IMR-90 (cell line): Measurements from ENCODE around the gene OR6B1. TPM values are rescaled to one million over a fixed set of nuclear protein-coding genes. Genes with fewer than 3 reads are reported as not detected.

Experiments
- ATAC-seq: fragments of 200-7000 bp; cut with Tn5 transposase; 2 replicates; pipeline ENCODE4 v1.9.1; 2020; ENCODE audit warnings: low read depth, mild to moderate bottlenecking, moderate library complexity
- BruUV-seq: library from RNA; stranded (reverse); fragments of 400-500 nt; replicated peaks from 2 replicates; lab custom pipeline; 2021; lab: Mats Ljungman, UMichigan
- CTCF ChIA-PET: fragments of 300-600 bp; formaldehyde crosslinking; extraction: SDS; loops from one replicate; lab custom pipeline; 2021; ENCODE audit warnings: antibody characterized with exemption; lab: Yijun Ruan, JAX
- POLR2A ChIA-PET: fragments of 300-600 bp; sonication (Branson Sonifier 250); formaldehyde crosslinking; loops from one replicate; lab custom pipeline; 2022; ENCODE audit warnings: antibody characterized with exemption; ENCODE audit not compliant: unreplicated experiment; lab: Charles Lee
- DNase-seq: peaks from one replicate; pipeline ENCODE4 v3.0.0; 2013
- H2AFZ ChIP-seq: replicated peaks from 2 replicates; pipeline ENCODE3; 2013; ENCODE audit warnings: low read length, mild to moderate bottlenecking; ENCODE audit not compliant: poor library complexity
- H2AK5ac ChIP-seq: 2 replicates; pipeline ENCODE4 v1.6.1; 2013; ENCODE audit warnings: low read depth, low read length, inconsistent platforms
- H2AK9ac ChIP-seq: replicated peaks from 2 replicates; pipeline ENCODE3; 2013; ENCODE audit warnings: mild to moderate bottlenecking, low read depth, low read length, moderate library complexity; ENCODE audit not compliant: poor library complexity
- H2BK120ac ChIP-seq: 2 replicates; pipeline ENCODE4 v1.6.1; 2013; ENCODE audit warnings: low read depth, low read length, inconsistent platforms
- H2BK15ac ChIP-seq: 3 replicates; pipeline ENCODE4 v1.6.1; 2013; ENCODE audit warnings: low read depth, low read length, inconsistent platforms
- H2BK20ac ChIP-seq: 2 replicates; pipeline ENCODE4 v1.6.1; 2013; ENCODE audit warnings: low read depth, mild to moderate bottlenecking, inconsistent platforms, low read length, moderate library complexity
- H2BK5ac ChIP-seq: 2 replicates; pipeline ENCODE4 v1.6.1; 2013; ENCODE audit warnings: mild to moderate bottlenecking, low read depth, low read length, inconsistent platforms; ENCODE audit not compliant: poor library complexity, severe bottlenecking
- H3K14ac ChIP-seq: replicated peaks from 2 replicates; pipeline ENCODE4 v1.6.1; 2013; ENCODE audit warnings: low read depth, low read length, inconsistent platforms
- H3K18ac ChIP-seq: 2 replicates; pipeline ENCODE4 v1.6.1; 2013; ENCODE audit warnings: low read depth, low read length, control low read depth
- H3K23ac ChIP-seq: 2 replicates; pipeline ENCODE4 v1.6.1; 2013; ENCODE audit warnings: low read depth, low read length, inconsistent platforms
- H3K27ac ChIP-seq: 2 replicates; pipeline ENCODE4 v1.5.1; 2013; ENCODE audit warnings: mild to moderate bottlenecking, control low read depth, low read length; ENCODE audit not compliant: insufficient read depth
- H3K27me3 ChIP-seq: 2 replicates; pipeline ENCODE4 v1.6.1; 2013; ENCODE audit warnings: low read length; ENCODE audit not compliant: control insufficient read depth, insufficient read depth
- H3K36me3 ChIP-seq: 2 replicates; pipeline ENCODE4 v1.6.1; 2013; ENCODE audit warnings: low read length, mixed read lengths; ENCODE audit not compliant: control insufficient read depth, insufficient read depth
- H3K4ac ChIP-seq: 2 replicates; pipeline ENCODE4 v1.6.1; 2013; ENCODE audit warnings: low read depth, low read length, inconsistent platforms
- H3K4me1 ChIP-seq: 2 replicates; pipeline ENCODE4 v1.6.1; 2013; ENCODE audit warnings: low read length, mixed read lengths; ENCODE audit not compliant: control insufficient read depth, insufficient read depth
- H3K4me2 ChIP-seq: 2 replicates; pipeline ENCODE4 v1.6.1; 2013; ENCODE audit warnings: low read depth, mild to moderate bottlenecking, control low read depth, low read length, moderate library complexity
- H3K4me3 ChIP-seq: 2 replicates; pipeline ENCODE4 v1.5.1; 2013; ENCODE audit warnings: low read depth, mild to moderate bottlenecking, control low read depth, low read length, moderate library complexity; ENCODE audit not compliant: insufficient read depth
- H3K56ac ChIP-seq: 2 replicates; pipeline ENCODE4 v1.6.1; 2013; ENCODE audit warnings: low read length, inconsistent platforms; ENCODE audit not compliant: insufficient read depth; ENCODE audit errors: extremely low read depth
- H3K79me1 ChIP-seq, 2 experiments: 2 replicates each; pipeline ENCODE4 v1.6.1; 2013; ENCODE audit warnings: low read length in 2 of 2, inconsistent platforms in 1 of 2, low read depth in 1 of 2
- H3K9ac ChIP-seq: 2 replicates; pipeline ENCODE4 v1.6.1; 2013; ENCODE audit warnings: low read depth, low read length, control low read depth
- H3K9me1 ChIP-seq: 2 replicates; pipeline ENCODE4 v1.6.1; 2013; ENCODE audit warnings: low read length, inconsistent platforms; ENCODE audit not compliant: insufficient read depth
- H3K9me3 ChIP-seq: 2 replicates; pipeline ENCODE4 v1.6.1; 2013; ENCODE audit warnings: low read length; ENCODE audit not compliant: control insufficient read depth, insufficient read depth
- H4K20me1 ChIP-seq: 2 replicates; pipeline ENCODE4 v1.6.1; 2013; ENCODE audit warnings: low read length, inconsistent platforms; ENCODE audit not compliant: insufficient read depth
- H4K5ac ChIP-seq: 2 replicates; pipeline ENCODE4 v1.6.1; 2013; ENCODE audit warnings: mild to moderate bottlenecking, low read depth, low read length, control low read depth
- H4K8ac ChIP-seq, 2 experiments: 2 replicates each; pipeline ENCODE4 v1.6.1; 2013; ENCODE audit warnings: low read depth in 2 of 2, low read length in 2 of 2, control low read depth in 1 of 2, inconsistent platforms in 1 of 2
- H4K91ac ChIP-seq: 2 replicates; pipeline ENCODE4 v1.6.1; 2013; ENCODE audit warnings: low read depth, low read length, inconsistent platforms; ENCODE audit not compliant: insufficient read depth
- BHLHE40 ChIP-seq: fragments of 150-350 bp; IDR thresholded peaks from 2 replicates; pipeline ENCODE4 v1.6.1; 2016; ENCODE audit warnings: mild to moderate bottlenecking, low read depth, low read length
- CEBPB ChIP-seq: IDR thresholded peaks from 2 replicates; pipeline ENCODE4 v1.6.1; 2012; ENCODE audit warnings: low read depth, low read length, improper control_type of control experiment
- CHD1 ChIP-seq: IDR thresholded peaks from 2 replicates; pipeline ENCODE4 v1.6.1; 2012; ENCODE audit warnings: low read depth, low read length, improper control_type of control experiment
- MAFK ChIP-seq: IDR thresholded peaks from 2 replicates; pipeline ENCODE4 v1.6.1; 2012; ENCODE audit warnings: low read depth, low read length, improper control_type of control experiment
- MAZ ChIP-seq: IDR thresholded peaks from 2 replicates; pipeline ENCODE4 v1.6.1; 2012; ENCODE audit warnings: low read depth, mild to moderate bottlenecking, low read length, improper control_type of control experiment, moderate library complexity, borderline replicate concordance
- NFE2L2 ChIP-seq: fragments of 150-350 bp; IDR thresholded peaks from 2 replicates; pipeline ENCODE4 v1.6.1; 2016; ENCODE audit warnings: low read depth, mild to moderate bottlenecking, low read length
- POLR2A ChIP-seq: IDR thresholded peaks from 2 replicates; pipeline ENCODE4 v1.6.1; 2012; ENCODE audit warnings: mild to moderate bottlenecking, low read depth, low read length
- RAD21 ChIP-seq: IDR thresholded peaks from 2 replicates; pipeline ENCODE4 v1.6.1; 2012; ENCODE audit warnings: low read length, improper control_type of control experiment
- RCOR1 ChIP-seq: IDR thresholded peaks from 2 replicates; pipeline ENCODE4 v1.6.1; 2012; ENCODE audit warnings: mild to moderate bottlenecking, low read length, improper control_type of control experiment; ENCODE audit not compliant: insufficient replicate concordance
- RFX5 ChIP-seq: IDR thresholded peaks from 2 replicates; pipeline ENCODE4 v1.8.0; 2012; ENCODE audit warnings: low read depth, mild to moderate bottlenecking, low read length, moderate library complexity
- SMC3 ChIP-seq: fragments of 150-350 bp; IDR thresholded peaks from 2 replicates; pipeline ENCODE4 v1.6.1; 2016; ENCODE audit warnings: low read depth, mild to moderate bottlenecking, antibody characterized with exemption, low read length, moderate library complexity
- USF2 ChIP-seq: fragments of 150-350 bp; IDR thresholded peaks from 2 replicates; pipeline ENCODE4 v1.6.1; 2017; ENCODE audit warnings: mild to moderate bottlenecking, antibody characterized with exemption, low read length, low read depth
- WGBS, 2 experiments: methylation state at CpG; one replicate each; pipeline versions ENCODE4 v1.1.5 to v1.1.7; 2013; ENCODE audit warnings: missing lambda C conversion rate in 2 of 2; ENCODE audit not compliant: insufficient read length in 1 of 2; ENCODE audit errors: extremely low coverage in 2 of 2; 5-methylcytosine and 5-hydroxymethylcytosine counted together
- dilution Hi-C: fragments of 300-500 bp; cut with HindIII; formaldehyde crosslinking; loops from one replicate; pipeline ENCODE4 v1.14.3; 2018; ENCODE audit warnings: low sequenced_read_pairs; ENCODE audit not compliant: unreplicated experiment
- in situ Hi-C: fragments of 300-500 bp; cut with MboI; formaldehyde crosslinking; loops from 3 replicates; pipeline ENCODE4 v1.14.3; 2019; ENCODE audit warnings: low sequenced_read_pairs, inconsistent platforms, mixed read lengths
- intact Hi-C: fragments of 100-400 bp; cut with micrococcal nuclease; formaldehyde crosslinking; loops from 2 replicates; pipeline ENCODE4 v1.10.0; 2022
- polyA plus RNA-seq, 3 experiments: library from polyadenylated mRNA; depleted of rRNA; stranded (reverse); fragments of >200 nt; gene quantifications; 2 replicates each; pipeline ENCODE4 v1.2.3, GENCODE V29; 2012; ENCODE audit warnings: low replicate concordance in 1 of 3
- total RNA-seq: library from RNA; depleted of rRNA; stranded (reverse); fragments of >200 nt; gene quantifications from 2 replicates; pipeline ENCODE4 v1.2.3, GENCODE V29; 2012
- TF ChIP-seq, protein P1 (sequence below): conservative IDR thresholded peaks from 2 replicates; pipeline ENCODE4 v1.5.1; 2012; ENCODE audit warnings: mild to moderate bottlenecking, low read depth, low read length, improper control_type of control experiment

Gene OR6B1
- total and polyA plus RNA-seq, 2 of the 4 experiments (the other 2 are of a cell fraction) = not detected

DNA sequence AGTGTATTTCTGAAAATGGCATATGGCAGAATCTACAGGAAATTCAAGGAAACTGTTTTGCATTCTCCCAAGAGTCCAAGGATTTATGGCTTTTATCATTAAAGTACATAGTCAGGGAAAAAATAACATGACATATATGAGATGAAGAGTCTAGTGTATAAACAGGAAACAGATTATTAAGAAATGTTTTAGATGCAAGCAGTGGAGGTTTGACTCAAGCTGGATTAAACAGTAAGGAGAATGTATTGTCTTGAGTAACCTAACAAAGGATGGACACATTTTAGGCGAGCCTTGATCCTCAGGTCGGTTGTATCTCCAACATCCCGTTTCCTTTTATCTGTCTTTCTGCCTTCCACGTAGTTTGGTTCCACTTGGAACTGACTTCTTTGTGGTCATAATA is 17.9 kb downstream of the OR6B1 start:
- BruUV-seq = no TSS peak
- ChIA-PET POLR2A (no interaction called here), CTCF (no interaction called here)
- no peaks in the 10 kb centered on the region for H3K9me3 ChIP-seq
- TF ChIP-seq MAZ = no peak
- TF ChIP-seq SMC3 = no peak
- TF ChIP-seq CHD1 = no peak
- no peak for TF ChIP-seq CEBPB
- no peak for TF ChIP-seq USF2
- TF ChIP-seq RAD21 = no peak
- TF ChIP-seq MAFK = no peak
- no peak for TF ChIP-seq RFX5
- no peak for TF ChIP-seq RCOR1
- TF ChIP-seq, protein P1, sequence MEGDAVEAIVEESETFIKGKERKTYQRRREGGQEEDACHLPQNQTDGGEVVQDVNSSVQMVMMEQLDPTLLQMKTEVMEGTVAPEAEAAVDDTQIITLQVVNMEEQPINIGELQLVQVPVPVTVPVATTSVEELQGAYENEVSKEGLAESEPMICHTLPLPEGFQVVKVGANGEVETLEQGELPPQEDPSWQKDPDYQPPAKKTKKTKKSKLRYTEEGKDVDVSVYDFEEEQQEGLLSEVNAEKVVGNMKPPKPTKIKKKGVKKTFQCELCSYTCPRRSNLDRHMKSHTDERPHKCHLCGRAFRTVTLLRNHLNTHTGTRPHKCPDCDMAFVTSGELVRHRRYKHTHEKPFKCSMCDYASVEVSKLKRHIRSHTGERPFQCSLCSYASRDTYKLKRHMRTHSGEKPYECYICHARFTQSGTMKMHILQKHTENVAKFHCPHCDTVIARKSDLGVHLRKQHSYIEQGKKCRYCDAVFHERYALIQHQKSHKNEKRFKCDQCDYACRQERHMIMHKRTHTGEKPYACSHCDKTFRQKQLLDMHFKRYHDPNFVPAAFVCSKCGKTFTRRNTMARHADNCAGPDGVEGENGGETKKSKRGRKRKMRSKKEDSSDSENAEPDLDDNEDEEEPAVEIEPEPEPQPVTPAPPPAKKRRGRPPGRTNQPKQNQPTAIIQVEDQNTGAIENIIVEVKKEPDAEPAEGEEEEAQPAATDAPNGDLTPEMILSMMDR = no peak
- TF ChIP-seq BHLHE40 = no peak
- TF ChIP-seq POLR2A = no peak
- no peak for TF ChIP-seq NFE2L2
- no peak overlapping the region for H3K4me3 ChIP-seq
- no peak overlapping the region for H3K9ac ChIP-seq
- no peak for ATAC-seq
- peaks cover 2% of the 10 kb centered on the region for H3K27me3 ChIP-seq
- in situ Hi-C loops = no loop called here
- no peak overlapping the region for H3K56ac ChIP-seq
- no peak overlapping the region for H2BK120ac ChIP-seq
- no peak overlapping the region for H2AFZ ChIP-seq
- intact Hi-C loops = loop anchor here (10.0 kb wide), 1 partner anchor 133 kb away; no protein-coding TSS in a partner anchor
- no peak overlapping the region for H2AK9ac ChIP-seq
- H3K9me1 ChIP-seq = no peaks in the 10 kb centered on the region
- no peaks in the 10 kb centered on the region for H3K4me1 ChIP-seq
- no peak overlapping the region for H4K5ac ChIP-seq
- no peaks in the 10 kb centered on the region for H4K20me1 ChIP-seq
- no peak overlapping the region for H2BK15ac ChIP-seq
- no peak overlapping the region for H3K23ac ChIP-seq
- H4K8ac ChIP-seq = no peak overlapping the region
- H2BK20ac ChIP-seq = no peak overlapping the region
- dilution Hi-C loops = no loop called here
- DNase-seq = no peak
- H2AK5ac ChIP-seq = no peak overlapping the region
- no peaks in the 10 kb centered on the region for H3K79me1 ChIP-seq
- no peak overlapping the region for H2BK5ac ChIP-seq
- WGBS, 2 experiments = no CpG with 5 or more reads among the region's 4 CpGs
- H4K91ac ChIP-seq = no peak overlapping the region
- H3K14ac ChIP-seq = no peak overlapping the region
- no peak overlapping the region for H3K4ac ChIP-seq
- no peak overlapping the region for H3K18ac ChIP-seq
- no peak overlapping the region for H3K4me2 ChIP-seq
- H3K36me3 ChIP-seq = no peaks in the 10 kb centered on the region
- no peak overlapping the region for H3K27ac ChIP-seq
